Effector CD4-positive, alpha-beta T cell (primary cell): Measurements from ENCODE around the gene SLC1A3.

Experiments
- DNase-seq: peaks from one replicate; pipeline ENCODE4 v3.0.0-alpha.2; 2020

The SLC1A3 gene

DNA sequence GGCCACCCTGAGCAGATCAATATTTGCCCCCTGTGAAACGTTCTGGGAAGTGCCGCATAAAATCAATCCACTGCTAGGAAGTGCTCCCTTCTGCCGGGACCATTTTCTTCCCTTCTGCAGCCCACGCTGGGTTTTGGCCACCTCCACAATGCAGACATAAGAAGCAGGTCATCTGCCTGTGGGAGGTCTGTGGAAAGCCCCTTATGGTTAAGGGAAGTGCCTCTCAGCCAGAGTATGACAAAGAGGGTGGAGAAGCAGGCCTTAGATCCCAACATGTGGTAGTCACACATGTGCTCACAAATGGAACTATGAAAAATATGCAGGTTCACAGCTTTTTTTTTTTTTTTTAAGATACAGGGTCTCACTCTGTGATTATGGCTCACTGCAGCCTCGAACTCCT, 82.8 kb downstream of the SLC1A3 start:
- DNase-seq = no peak

DNA sequence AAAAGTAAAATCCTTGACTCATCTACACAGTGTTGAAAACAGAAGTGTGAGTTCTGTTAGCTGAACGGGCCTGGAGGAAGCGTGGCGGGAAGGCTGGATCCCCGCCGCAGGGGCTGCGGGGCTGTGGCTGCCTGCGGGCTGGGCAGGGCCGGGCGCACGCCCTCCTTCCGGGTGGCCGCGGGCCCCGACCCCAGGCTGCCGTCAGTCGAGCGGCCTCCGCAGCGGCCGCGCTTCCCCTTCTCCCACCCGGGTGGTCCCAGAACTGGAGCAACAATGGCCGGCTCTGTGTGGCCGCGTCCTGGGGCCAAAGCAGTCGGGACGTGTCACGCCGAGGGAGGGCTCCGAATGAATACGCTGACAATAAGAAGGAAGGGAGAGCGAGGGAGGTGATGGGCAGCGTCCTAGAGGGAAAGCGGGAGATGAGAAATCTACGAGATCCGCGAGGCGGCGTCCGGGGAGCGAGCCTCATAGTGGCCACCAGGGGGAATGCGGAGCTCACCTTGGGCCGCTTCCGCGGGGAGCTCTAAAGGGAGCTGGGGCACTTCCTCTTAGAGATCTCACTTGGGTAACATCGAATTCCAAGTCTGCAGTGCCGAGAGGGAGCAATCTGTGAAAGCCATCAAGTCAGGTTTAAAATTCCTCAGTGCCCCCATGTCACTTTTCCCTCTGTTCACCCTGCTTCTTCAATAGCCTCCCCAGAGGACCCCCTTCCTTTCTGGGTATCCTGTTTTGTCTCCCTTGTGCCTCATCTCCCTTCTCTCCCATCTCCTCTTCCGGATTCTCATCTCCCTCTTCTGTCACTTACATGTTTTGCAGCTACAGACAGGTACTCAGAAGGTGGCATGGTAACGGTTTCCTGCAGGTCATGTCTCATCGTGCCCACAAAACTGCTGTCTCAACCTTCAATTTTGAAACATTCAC, 83.9 kb downstream of the SLC1A3 start:
- peak; percentile 39 for DNase-seq

DNA sequence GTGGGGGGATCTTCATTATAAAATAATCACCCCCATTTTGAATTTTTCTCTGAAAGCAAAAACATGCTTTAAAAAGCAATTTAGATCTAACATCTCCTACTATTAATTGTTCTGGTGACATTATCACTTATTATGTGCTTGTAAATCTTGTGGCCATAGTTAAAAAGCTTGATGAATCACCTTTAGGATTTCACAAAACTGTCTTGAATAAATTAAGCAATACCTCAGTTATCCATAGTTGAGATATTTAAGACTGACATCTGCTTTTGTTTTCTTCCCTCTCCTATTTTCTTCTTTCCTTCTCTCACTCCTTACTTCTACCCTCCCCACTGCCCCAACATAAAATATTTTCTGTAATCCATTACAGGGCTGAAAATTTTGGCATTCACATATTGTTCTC, 84.8 kb downstream of the SLC1A3 start:
- DNase-seq = no peak

DNA sequence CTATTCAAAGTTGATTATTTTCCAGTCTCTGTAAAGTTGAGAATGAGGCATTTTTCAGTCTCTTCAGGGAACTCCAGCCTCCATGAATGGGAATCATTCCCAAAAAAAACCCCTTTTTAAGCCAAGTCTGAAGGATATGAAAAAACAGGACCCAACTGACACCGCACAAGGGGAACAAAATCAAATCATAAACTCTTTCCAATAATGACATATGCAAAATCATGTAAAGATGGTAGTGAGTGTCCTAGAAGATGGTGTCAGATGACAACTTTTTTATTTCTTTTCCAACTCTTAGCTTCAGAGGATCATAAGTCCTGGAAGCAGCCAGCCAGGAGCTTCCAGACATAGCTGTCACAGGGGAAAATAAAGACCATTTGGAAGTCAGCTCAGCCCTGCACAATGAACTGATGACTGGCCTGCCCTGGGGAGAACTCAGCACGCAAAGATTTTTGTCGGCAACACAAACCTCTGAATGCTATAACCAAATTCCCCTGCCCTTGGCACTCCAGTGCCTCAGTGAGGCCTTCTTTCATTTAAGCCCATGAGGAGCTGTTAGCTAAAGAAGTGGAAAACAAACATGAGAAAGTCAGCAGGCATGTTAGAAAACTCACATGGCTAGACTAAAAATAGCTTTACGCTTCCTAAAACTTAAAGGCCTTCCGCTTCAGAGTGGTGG, 85.4 kb downstream of the SLC1A3 start:
- DNase-seq = no peak

DNA sequence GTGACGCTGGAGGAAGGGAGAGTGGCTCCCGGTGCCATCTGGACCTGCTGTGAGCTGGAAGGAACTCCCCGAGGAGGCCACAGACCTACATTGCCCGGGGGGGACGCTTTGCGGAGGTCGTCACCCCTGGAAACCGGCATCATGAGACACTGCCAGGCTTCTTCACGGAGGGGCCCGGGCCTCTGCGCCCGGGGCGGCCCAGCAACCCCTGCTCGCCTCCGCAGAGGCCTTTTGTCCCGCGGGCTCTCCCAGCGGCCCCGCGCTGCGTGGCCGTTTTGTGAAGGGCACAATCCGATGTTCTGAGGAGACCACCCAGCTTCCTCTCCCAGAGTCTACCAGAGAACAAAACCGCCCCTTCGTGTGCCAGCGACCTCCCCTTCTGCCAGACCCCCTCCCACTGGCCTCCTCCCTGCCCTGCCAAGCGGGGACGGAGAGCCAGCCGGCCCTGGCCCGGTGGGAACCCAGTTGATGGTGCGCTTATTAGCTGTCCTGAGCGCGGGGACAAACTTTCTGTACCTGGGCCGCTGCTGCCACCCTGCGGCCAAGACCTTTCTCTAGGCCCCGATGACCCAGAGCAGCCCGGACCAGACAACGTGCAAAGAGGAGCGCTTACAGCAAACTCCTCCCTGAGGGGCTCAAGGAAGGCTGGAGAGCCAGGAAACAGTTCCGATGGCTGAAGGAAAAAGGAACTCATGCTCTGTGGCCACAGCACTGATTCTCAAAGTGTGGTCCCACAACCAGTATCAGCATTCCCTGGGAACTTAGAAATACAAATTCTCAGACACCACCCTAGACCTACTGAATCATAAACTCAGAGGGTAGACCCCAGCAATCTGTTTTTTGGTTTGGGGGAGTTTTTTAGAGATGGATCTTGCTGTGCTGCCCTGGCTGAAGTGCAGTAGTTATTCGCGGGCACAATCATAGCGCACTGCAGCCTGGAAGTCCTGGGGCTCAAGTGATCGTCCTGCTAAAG, 86.7 kb downstream of the SLC1A3 start:
- DNase-seq = no peak

DNA sequence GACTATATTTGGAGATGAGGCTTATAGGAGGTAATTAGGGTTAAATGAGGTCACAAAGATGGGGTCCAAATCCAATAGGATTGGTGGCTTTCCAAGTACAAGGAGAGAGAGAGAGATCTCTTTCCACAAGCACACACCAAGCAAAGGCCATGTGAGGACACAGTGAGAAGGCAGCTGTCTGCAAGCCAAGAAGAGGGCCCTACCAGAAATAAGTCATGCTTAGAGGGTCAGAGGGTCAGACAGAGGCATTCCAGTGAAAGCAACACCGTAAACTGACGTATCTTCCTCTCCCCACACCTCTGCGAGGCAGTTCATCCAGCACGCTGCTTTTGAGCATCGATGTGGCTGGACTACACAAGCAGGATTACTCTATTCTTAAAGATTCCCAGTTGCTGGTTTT, 87.9 kb downstream of the SLC1A3 start:
- DNase-seq = no peak

DNA sequence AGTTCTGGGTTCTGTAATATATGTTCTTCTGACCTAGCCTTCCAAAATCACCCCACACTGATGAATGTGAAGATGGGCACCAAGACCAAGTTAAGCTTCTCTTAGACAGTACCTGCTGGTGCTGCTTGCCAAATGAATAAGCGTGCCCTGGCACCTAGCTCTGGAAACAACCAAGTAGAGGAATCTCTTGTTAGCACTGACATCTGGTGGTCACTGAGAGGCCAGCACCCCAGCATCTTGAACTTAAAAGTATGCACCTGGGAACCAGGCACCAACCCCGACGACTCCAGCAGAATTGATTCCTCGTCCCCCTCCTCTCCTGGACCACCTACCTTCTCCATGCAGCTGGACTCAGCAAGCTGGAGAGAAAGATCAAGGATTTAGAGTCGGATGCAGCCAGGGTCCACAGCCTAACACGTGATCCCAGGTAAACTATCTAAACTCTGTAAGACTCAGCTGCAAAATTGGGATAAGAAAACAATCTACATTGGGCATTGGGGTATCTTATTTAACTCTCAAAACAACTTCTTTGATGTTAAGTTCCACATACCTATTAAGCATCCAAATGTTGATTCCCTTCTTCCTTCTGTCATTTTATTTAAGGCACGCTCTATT, 89.8 kb downstream of the SLC1A3 start:
- DNase-seq = no peak

DNA sequence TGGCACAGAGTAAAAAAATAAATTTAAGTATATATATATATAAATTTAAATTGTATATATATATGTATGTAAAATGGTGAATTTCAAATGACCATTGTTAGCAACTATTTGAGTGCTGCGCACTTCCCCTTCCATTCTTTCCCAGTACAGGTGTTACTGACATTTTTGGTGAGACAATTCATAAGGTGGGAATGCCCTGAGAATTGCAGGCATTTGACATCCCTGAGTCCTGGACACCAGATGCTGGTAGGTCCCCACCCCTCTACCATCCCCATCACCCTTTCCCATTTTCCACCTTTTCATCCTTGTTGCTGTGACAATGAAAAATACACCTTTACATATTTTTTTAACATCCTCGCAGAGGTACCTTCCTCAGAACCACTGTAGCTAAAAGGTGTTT, 91.6 kb downstream of the SLC1A3 start:
- DNase-seq = no peak

DNA sequence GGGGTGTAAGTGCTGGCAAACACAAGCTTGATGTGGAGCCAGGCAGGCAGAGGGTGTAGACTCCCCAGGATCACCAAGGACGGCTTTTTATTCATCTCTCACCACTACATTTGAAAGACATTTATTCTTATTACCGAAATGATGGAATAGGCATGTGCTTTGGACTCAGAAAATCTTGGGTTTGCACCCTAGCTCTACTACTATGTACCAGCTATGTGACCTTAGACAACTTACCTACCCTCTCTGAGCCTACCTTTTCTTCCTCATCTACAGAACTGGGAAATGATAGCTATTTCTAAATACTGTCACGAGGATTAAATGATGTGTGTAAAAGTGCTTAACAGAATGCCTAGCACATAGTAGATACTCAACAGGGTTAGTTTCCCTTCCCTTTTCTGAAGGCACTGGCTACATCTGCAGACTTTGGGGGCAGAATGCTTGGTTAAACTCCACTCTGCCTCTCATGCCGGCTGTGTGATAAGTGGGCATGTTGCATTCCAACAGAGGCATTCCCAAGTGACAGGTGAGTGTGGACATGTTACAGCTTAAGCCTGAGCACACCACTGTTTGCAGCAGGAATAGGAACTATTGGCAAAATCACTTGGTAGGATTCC, 94.8 kb downstream of the SLC1A3 start:
- DNase-seq = no peak

DNA sequence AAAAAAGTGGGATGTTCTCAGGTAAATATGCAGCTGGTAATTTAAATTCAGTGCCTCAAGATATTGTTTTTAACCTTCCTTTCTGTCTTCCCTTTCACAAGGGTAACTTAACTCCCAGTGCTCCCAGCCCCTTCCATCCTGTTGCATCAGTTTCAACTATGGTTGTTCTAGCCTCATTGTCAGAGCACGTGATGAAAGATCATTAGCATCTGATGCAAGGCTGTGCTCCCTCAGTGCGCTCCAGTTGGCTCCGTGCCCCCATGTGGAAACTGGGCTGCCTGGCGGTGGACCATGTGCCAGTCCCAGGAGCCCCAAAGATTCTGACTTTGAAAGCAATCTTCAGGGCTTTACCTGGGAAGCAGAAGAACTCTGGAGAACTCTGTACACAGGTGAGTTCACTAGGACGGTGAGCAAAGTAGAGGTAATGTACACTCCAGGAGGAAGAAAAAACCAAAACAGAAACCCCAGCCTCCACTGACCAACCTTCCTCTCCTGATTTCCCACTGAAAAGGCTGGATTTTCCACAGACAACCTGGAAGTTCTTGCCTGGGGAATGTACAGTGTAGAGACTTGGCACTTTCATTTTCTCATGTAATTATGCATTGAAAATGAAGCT, 96.9 kb downstream of the SLC1A3 start:
- no peak for DNase-seq

DNA sequence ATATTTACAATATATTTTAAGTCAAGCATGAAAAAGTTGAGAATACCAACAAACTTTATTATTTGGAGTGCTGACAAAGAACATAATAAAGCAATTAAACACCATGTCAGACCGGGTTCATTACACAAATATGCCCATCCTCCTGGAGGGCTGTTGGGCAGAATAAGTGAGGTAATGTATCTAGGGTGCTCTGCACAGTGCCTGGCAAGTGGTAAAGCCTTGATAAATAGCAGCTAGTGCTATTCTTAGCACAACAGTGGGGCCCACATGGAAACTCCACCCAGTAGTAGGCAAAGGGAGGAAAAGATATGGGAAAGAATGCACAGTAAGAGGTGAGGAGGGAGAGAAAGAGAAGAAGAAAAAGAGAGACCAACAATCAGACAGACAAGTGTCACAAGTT, 97.7 kb downstream of the SLC1A3 start:
- no peak for DNase-seq

DNA sequence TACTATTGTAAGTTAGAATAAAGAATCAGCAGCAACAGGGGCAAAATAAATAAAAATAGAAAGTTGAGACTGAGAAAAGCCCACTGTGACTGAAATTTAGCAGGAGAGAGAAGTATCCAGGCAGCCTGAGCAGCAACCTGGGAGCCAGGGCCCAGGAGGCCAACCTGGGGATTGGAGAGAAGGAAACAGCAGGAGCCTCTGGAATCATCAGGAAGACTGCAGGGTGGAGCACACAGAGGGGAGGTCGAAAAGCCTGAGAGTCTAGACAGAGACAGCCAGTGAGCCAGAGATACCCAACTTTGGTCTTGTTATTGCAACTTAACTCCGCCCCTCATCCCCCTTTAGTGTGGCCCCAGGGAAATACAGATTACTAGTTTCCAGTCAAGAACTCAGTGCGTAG, 98.6 kb downstream of the SLC1A3 start:
- DNase-seq = no peak

DNA sequence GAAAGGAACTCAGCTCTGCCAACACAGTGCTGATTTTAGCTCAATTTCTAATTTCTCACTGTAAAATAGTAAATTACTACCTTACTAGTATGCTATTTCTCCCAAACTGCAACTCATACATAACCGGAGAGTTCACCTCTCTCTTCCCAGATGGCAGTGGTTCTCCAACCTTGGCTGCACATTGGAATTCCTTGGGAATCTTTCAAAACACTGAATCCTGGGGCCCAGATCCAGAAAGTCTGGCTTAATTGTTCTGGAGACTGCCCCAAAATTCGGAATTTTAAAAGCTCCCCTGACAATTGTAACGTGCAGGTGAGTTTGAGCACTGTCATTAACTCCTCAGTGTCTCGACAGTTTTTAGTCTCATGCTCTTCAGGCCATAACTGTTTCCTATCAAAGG, 100.3 kb downstream of the SLC1A3 start:
- no peak for DNase-seq

DNA sequence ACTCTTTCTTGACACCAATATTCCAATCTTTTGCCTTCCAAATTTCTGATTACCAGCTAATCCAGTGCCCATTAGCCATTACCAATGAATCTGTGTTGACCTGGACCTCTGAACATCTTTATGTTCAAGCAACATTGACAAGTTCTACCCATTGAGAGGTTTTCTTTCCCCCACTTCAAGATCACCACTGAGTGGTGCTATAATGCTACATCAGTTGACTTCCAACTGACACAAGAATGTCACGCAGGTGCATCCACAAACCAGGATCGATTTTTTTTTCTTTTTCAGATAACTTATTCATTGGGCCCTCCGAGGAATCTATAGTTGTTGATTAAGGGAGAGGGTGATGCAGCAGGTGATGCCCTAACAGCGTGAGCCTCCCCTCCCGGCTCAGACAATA, 102.6 kb downstream of the SLC1A3 start:
- DNase-seq = no peak

DNA sequence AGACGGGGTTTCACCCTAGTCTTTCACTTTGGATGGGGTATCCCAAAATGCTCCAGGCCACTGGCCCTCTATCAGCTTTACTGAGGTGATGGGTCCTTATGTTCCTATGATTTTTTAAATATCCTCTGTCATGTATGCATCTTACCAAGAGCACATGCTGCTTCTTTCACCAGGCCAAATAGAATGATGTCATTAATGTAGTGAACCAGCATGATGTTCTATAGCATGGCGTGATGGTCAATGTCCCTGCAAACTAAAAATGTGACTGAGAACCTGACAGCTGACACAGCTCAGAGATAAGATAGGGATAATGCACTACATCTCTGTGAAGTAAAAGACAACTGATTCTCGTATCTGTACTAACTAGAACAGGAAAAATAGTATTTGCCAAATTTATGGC, 103.6 kb downstream of the SLC1A3 start:
- DNase-seq = no peak

DNA sequence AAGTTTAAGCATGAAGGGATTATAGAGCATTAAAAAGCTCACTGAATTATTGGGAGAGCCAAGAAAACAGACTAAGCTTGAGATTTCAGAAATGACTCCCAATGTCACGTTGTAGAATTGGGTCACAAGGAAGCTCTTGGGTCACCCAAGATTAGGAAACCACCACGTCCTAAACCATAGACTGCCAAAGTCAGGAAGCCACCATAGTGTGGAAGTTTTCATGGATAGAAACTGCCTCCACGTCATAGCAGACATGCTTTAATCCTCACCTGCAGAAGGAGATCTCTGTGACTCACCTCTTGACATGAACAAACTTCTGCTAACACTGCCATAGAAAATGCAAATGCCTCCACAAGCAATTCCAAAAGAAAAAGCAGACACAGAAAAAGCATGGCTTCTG, 106.3 kb downstream of the SLC1A3 start:
- no peak for DNase-seq

DNA sequence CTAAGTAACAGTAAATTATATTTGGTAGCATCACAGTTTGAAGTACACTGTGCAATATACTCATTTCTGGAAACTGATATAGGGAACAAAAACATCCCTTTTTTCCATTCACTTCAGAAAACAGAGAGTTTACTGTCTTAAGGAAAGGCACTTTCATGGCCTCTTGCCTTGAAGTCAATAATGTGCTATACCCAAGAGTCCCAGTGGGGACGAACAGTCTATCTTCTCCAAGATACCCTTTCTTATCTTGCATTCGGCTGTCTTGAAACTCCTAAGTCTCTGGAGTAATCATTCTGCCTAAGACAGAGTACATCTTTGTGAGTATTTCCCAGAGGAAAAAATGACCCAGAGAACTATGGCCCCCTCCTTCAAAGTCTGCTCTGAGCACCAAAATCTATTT, 107.1 kb downstream of the SLC1A3 start:
- no peak for DNase-seq

DNA sequence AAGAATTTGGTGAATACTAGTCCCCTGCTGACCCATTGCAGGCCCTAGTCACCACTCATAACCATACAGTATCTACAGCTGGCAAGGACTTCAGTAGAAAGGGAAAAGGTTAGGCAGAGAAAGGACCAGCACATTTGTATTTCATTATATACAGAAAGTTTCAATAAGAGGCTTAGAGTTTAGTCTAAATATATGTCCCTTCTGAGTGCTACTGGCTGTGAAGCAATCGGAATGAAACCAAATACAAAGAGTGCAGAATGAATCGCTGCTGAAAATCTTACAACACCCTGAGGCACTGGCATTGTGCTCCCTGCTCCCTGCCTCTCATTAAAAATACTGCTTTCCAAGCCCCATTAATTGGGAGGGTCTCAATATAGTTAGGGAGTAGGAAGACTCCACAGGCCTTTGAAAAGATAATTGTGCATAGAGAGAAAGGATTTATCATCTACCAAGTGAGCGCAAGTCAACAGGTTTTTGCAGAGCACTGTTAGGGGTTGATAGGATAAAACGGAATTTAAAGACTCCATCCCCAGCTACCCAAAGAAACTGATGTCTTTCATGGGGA, 110.8 kb downstream of the SLC1A3 start:
- no peak for DNase-seq

DNA sequence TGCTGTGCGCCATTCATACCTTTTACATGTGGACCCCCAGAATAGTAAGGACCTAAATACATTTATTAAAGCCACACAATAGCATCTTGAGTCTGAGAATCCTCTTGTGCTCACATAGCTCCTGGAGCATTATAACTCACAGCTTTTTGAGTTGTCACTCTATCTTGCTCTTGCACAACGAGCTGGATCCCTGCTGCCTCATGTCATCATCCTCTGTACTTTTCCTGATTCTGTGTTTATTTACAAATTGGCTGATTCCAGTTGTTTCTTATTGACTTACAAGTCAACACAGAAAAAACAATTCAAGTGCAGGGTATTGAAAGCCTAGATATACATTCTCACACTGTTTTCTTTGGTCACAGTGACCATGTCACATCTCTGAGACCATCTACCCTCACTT, 112.9 kb downstream of the SLC1A3 start:
- DNase-seq = no peak

DNA sequence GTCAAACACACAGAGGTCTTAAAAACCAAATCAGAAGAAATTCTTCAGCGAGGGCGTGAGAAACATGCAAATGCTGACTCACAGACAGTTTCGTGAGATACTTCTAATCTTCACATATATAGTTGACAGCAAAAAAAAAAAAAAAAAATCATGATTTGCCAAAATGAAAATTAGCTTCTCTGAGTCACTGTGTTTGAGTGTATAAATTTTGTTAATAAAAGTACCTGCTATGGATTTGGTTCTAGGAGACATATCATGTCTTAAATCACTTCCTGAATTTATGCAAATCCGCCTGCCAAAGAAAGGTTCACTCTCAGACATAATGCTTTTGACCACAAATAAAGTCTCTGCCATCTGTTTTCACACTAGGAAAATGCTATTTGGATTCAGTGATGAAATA, 114.3 kb downstream of the SLC1A3 start:
- no peak for DNase-seq

DNA sequence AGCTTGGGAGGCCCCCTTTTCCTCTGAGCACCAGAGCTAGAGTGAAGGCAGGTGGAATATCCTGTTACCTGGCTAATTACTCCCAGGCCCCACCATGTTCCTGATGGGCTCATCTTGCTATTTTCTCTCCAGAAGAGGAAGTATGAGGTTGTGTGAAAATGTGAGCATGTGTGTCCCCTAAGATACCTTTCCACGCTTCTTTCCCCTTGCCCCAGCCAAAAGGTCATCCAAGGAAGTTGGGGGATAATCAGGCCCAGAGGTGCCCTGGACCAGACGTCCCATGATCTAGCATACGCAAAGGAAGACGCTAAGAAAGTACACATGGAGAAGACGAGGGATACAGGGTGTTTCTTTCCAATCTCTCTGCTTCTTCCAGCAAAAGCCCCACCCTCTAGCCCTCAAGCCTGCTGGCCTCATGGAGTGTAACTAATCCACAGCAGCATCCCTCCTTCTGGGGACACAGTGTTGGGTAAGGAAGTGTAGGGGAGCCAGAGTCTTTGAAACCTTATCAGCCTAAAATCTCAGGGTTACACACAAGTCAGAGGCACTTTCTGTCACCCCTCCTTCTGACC, 115.3 kb downstream of the SLC1A3 start:
- no peak for DNase-seq
